ENCODE measurements around the gene CD99L2.

GRCh38 chrX:150790021-150790420 is 108.4 kb downstream of the CD99L2 start:
- TF ChIP-seq POLR2A (IDR thresholded peaks at IDR 0.05): no peak
- TF ChIP-seq POLR2AphosphoS5 (IDR thresholded peaks at IDR 0.05): no peak
